HEK293 (cell line): ENCODE measurements around the gene PGGHG.

ENCODE experiments used
- MZF1 ChIP-seq: fragments of 450-650 bp; formaldehyde crosslinking; IDR thresholded peaks from 2 replicates; pipeline ENCODE4 v1.5.1; 2017; ENCODE audit warnings: missing biosample characterization, missing genetic modification characterization, borderline replicate concordance
- ZBTB7A ChIP-seq: fragments of 450-650 bp; formaldehyde crosslinking; IDR thresholded peaks from 2 replicates; pipeline ENCODE4 v1.5.1; 2016; ENCODE audit warnings: low read depth, missing biosample characterization, missing genetic modification characterization
- ZNF138 ChIP-seq: fragments of 450-650 bp; formaldehyde crosslinking; IDR thresholded peaks from 2 replicates; pipeline ENCODE4 v1.5.1; 2016; ENCODE audit warnings: missing biosample characterization, missing genetic modification characterization, borderline replicate concordance
- ZNF558 ChIP-seq: fragments of 450-650 bp; formaldehyde crosslinking; IDR thresholded peaks from 2 replicates; pipeline ENCODE4 v1.5.1; 2016; ENCODE audit warnings: missing biosample characterization, missing genetic modification characterization
- ZNF76 ChIP-seq: fragments of 450-650 bp; formaldehyde crosslinking; IDR thresholded peaks from 2 replicates; pipeline ENCODE4; 2016; ENCODE audit warnings: low read depth, missing biosample characterization, missing genetic modification characterization, borderline replicate concordance
- ZNF768 ChIP-seq: fragments of 450-650 bp; formaldehyde crosslinking; IDR thresholded peaks from 2 replicates; pipeline ENCODE4 v1.5.1; 2018; ENCODE audit warnings: missing biosample characterization, mild to moderate bottlenecking, missing genetic modification characterization
- TF ChIP-seq, protein P1 (sequence below): fragments of 450-650 bp; formaldehyde crosslinking; IDR thresholded peaks from 2 replicates; pipeline ENCODE4 v1.5.1; 2016; ENCODE audit warnings: missing biosample characterization, missing genetic modification characterization
- TF ChIP-seq, protein P2 (sequence below): fragments of 450-650 bp; formaldehyde crosslinking; IDR thresholded peaks from 2 replicates; pipeline ENCODE4 v1.5.1; 2016; ENCODE audit warnings: missing biosample characterization, missing genetic modification characterization
- TF ChIP-seq, protein P3 (sequence below): fragments of 450-650 bp; formaldehyde crosslinking; IDR thresholded peaks from 2 replicates; pipeline ENCODE4 v1.5.1; 2017; ENCODE audit warnings: missing biosample characterization, missing genetic modification characterization

DNA sequence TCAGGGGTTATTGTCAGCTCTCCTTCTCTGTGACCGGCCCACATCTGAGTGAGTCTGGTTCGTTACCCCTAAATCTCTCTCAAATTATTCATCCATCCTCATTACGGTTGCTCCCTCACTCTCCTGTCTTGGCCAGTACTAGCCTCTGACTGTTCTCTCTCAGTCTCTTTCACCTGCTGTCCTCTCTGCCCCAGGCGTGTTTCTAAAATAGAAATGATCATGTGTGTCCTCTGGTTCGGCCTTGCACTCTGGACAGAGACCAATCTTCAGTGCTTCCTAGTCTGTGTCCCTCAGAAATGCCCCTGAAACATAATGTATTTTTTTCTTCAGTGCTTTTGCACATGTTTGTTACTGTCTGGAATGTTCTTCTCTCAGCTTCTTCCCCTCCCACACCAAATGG lies 47.3 kb upstream of the PGGHG start:
- TF ChIP-seq, protein P1, sequence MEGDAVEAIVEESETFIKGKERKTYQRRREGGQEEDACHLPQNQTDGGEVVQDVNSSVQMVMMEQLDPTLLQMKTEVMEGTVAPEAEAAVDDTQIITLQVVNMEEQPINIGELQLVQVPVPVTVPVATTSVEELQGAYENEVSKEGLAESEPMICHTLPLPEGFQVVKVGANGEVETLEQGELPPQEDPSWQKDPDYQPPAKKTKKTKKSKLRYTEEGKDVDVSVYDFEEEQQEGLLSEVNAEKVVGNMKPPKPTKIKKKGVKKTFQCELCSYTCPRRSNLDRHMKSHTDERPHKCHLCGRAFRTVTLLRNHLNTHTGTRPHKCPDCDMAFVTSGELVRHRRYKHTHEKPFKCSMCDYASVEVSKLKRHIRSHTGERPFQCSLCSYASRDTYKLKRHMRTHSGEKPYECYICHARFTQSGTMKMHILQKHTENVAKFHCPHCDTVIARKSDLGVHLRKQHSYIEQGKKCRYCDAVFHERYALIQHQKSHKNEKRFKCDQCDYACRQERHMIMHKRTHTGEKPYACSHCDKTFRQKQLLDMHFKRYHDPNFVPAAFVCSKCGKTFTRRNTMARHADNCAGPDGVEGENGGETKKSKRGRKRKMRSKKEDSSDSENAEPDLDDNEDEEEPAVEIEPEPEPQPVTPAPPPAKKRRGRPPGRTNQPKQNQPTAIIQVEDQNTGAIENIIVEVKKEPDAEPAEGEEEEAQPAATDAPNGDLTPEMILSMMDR, result no peak
- TF ChIP-seq ZNF558 (tag by site-specific recombination), result no peak
- TF ChIP-seq ZNF76 (tag by site-specific recombination), result no peak
- TF ChIP-seq, protein P2, sequence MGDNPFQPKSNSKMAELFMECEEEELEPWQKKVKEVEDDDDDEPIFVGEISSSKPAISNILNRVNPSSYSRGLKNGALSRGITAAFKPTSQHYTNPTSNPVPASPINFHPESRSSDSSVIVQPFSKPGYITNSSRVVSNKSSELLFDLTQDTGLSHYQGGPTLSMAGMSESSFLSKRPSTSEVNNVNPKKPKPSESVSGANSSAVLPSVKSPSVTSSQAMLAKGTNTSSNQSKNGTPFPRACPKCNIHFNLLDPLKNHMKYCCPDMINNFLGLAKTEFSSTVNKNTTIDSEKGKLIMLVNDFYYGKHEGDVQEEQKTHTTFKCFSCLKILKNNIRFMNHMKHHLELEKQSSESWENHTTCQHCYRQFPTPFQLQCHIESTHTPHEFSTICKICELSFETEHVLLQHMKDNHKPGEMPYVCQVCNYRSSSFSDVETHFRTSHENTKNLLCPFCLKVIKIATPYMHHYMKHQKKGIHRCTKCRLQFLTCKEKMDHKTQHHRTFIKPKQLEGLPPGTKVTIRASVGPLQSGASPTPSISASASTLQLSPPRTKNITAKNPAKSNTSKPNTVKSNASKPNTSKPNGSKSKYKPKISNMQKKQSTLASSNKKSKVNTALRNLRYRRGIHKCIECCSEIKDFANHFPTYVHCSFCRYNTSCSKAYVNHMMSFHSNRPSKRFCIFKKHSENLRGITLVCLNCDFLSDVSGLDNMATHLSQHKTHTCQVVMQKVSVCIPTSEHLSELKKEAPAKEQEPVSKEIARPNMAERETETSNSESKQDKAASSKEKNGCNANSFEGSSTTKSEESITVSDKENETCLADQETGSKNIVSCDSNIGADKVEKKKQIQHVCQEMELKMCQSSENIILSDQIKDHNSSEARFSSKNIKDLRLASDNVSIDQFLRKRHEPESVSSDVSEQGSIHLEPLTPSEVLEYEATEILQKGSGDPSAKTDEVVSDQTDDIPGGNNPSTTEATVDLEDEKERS (tag by site-specific recombination), result no peak
- TF ChIP-seq, protein P3, sequence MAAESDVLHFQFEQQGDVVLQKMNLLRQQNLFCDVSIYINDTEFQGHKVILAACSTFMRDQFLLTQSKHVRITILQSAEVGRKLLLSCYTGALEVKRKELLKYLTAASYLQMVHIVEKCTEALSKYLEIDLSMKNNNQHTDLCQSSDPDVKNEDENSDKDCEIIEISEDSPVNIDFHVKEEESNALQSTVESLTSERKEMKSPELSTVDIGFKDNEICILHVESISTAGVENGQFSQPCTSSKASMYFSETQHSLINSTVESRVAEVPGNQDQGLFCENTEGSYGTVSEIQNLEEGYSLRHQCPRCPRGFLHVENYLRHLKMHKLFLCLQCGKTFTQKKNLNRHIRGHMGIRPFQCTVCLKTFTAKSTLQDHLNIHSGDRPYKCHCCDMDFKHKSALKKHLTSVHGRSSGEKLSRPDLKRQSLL, result no peak
- no peak for TF ChIP-seq ZNF768 (tag by site-specific recombination)
- TF ChIP-seq ZBTB7A (tag by site-specific recombination), result no peak
- TF ChIP-seq ZNF138, result no peak
- TF ChIP-seq MZF1 (tag by site-specific recombination), result no peak
